HG03378 (cell line): ENCODE data around the gene SERPINI1.

Experiments
- ATAC-seq: cut with Tn5 transposase; IDR thresholded peaks from one replicate; pipeline ENCODE4 v1.9.1; 2021; ENCODE audit warnings: mild to moderate bottlenecking, moderate library complexity; ENCODE audit not compliant: unreplicated experiment

SERPINI1 gene

GRCh38 chr3:167735233-167736138 lies at the start of gene SERPINI1:
Gene SERPINI1, plus strand, starts transcription at chr3:167735721. Its CDS starts 53,408 bp downstream, at chr3:167789129.
- peak; percentile 59 for ATAC-seq

- peak; percentile 100 for ATAC-seq
Observed at GRCh38 chr3:167691366-167691765, 44.2 kb upstream of the SERPINI1 start.

GRCh38 chr3:167694121-167694520 lies 41.4 kb upstream of the SERPINI1 start:
- no peak for ATAC-seq

GRCh38 chr3:167700046-167700445 lies 35.5 kb upstream of the SERPINI1 start:
- no peak for ATAC-seq

GRCh38 chr3:167700926-167701325 lies 34.6 kb upstream of the SERPINI1 start:
- ATAC-seq, result no peak

- no peak for ATAC-seq
Observed at GRCh38 chr3:167705840-167706239, 29.7 kb upstream of the SERPINI1 start.

- ATAC-seq, result no peak
Observed at GRCh38 chr3:167709690-167710089, 25.8 kb upstream of the SERPINI1 start.

- no peak for ATAC-seq
Observed at GRCh38 chr3:167710552-167710951, 25.0 kb upstream of the SERPINI1 start.

GRCh38 chr3:167711439-167711838 lies 24.1 kb upstream of the SERPINI1 start:
- no peak for ATAC-seq

GRCh38 chr3:167712445-167712844 lies 23.1 kb upstream of the SERPINI1 start:
- ATAC-seq, result no peak

GRCh38 chr3:167714871-167715270 lies 20.6 kb upstream of the SERPINI1 start:
- ATAC-seq, result no peak

GRCh38 chr3:167716920-167717319 lies 18.6 kb upstream of the SERPINI1 start:
- ATAC-seq, result no peak

- no peak for ATAC-seq
Observed at GRCh38 chr3:167718582-167718981, 16.9 kb upstream of the SERPINI1 start.

GRCh38 chr3:167723025-167723512 lies 12.5 kb upstream of the SERPINI1 start:
- no peak for ATAC-seq

GRCh38 chr3:167723872-167724271 lies 11.6 kb upstream of the SERPINI1 start:
- no peak for ATAC-seq

GRCh38 chr3:167728176-167728575 lies 7.3 kb upstream of the SERPINI1 start:
- ATAC-seq, result no peak

- no peak for ATAC-seq
Observed at GRCh38 chr3:167728632-167729323, 6.7 kb upstream of the SERPINI1 start.

- ATAC-seq, result no peak
Observed at GRCh38 chr3:167729591-167729990, 5.9 kb upstream of the SERPINI1 start.

GRCh38 chr3:167731393-167731792 lies 4.1 kb upstream of the SERPINI1 start:
- ATAC-seq, result no peak

GRCh38 chr3:167732313-167733065 lies 3.0 kb upstream of the SERPINI1 start:
- ATAC-seq, result no peak

- no peak for ATAC-seq
Observed at GRCh38 chr3:167733961-167734497, 1.5 kb upstream of the SERPINI1 start.
